GM19328 (cell line): ENCODE measurements around the gene FBL.

Experiments
- ATAC-seq: cut with Tn5 transposase; IDR thresholded peaks from one replicate; pipeline ENCODE4 v1.9.1; 2021; ENCODE audit warnings: mild to moderate bottlenecking, moderate library complexity; ENCODE audit not compliant: unreplicated experiment

The FBL gene

DNA sequence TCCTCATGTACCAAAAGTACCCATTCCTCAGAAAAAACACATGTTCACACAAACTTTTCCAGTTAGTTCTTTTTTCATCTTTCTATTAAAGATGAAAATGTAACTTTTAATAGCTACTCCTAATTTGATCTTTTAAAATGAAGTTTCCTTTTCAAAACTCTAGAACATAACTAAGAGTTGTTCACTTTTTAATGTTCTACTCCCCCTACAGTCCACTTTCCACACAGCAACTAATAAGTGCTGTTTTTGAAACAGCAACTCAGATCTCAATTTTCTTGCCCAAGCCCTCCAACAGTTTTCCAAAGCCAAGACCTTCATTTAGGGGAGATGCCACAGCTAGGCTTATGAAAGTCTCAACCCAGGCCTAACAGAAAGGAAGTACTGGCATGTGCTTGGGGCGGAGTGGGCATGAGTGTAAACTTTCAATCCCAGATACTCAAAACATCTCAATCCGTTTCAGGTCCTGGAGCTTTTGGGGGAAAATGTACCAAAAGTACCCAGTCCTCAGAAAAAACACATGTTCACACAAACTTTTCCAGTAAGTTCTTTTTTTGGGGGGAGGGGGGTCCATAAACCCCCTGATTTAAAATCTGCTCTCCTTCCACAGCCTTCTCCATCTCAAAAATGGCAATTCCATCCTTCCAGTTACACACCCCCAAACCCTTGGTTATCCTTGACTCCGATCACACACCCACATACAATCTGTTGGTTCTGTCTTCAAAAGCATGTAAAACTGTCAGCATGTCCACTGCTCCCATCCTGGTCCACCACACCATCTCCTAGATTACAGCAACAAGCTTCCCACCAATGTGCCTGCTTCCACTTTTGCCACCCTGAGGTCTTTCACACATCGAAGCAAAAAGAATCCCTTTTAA, 2.0 kb downstream of the FBL start:
- ATAC-seq, result no peak

DNA sequence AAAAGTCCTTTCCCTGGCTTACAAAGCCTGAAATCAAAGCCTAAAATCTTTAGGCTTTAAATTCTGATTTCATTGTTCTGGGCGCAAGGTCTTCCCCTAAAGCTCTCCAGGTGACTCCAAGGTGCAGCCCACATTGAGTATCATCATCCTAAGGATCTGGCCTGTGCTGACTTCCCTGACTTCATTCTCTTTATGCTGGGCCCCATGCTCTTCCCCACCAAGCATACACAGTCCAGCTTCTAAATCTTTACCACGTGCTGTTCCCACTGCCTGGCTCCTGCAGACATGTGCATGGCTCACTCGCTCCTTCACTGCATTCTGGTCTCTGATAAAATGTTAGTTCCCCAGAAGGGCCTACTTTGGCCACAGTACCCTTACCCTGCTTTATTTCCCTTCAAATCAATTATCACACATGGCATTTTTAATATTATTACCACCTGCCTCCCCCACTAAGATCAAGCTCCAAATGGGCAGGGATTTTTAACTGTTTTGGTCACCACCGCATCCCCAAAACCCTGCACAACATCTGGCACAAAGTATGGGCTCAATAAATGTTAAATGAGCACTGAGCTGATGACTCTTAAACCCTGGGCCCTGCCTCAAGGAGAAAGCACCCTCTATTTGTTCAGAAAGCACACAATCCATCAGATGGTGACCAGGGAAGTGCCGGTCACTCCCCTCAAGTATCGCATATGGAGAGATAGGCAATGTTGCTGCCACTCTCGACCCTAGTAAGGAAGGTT, 3.3 kb downstream of the FBL start:
- no peak for ATAC-seq

DNA sequence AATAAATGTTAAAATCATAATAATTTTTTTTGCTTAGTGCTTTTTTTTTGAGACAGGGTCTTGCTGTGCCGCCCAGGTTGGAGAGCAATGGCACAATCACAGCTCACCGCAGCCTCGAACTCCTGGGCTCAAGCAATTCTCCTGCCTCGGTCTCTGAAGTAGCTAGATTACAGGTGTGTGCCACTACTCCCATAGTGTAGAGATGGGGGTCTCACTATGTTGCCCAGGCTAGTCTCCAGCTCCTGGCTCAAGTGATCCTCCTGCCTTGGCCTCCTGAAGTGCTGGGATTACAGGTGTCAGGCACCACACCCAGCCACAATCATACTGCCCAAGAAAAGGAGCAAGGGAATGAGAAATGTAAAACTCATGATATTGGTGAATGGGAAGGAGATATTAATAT, 5.1 kb downstream of the FBL start:
- no peak for ATAC-seq

DNA sequence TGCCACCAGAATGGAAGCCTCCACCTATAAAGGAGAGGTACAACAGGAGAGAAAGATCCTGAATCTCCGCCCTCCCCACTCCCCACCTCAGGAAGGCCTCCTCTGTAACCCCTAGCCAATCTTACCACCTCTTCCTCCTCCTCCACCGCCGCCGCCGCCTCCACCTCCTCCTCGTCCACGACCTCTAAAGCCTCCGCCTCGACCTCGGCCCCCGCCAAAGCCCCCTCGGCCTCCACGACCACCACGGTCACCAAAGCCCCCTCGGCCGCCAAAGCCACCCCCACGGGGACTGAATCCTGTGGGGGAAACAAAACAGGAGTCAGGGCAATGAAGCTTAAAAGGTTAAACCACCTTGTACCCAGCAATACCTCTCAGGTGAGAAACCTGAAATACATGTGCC, 5.7 kb downstream of the FBL start:
- no peak for ATAC-seq

DNA sequence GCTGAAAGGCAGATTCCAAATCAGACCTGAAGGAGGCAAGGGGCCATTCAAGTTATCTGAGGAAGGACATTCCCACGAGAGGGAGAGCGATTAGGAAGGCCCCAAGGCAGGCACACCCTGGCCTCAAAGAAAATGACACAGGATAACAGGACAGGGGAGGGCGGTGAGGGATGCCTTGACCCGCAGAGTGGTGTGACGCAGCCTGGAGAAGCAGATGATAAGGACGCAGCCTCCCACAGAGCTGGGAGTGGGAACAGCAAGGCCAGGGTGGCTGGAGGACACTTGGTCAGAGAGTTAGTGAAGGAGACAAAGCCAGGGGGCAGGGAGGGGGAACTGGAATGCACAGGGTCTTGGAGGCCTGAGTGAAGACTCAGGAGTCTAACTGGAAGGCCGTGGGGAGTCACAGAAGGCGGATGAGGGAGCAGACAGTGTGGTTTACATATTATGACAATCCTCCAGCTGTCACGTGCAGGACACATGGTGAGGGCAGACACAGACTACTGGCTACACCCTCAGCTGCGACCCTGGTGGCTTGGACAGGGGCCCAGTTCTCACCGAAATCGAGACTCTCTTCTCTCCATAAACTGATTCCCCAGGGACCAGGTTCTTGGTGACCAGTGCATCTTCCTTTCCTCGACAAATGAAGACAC, 6.4 kb downstream of the FBL start:
- no peak for ATAC-seq

DNA sequence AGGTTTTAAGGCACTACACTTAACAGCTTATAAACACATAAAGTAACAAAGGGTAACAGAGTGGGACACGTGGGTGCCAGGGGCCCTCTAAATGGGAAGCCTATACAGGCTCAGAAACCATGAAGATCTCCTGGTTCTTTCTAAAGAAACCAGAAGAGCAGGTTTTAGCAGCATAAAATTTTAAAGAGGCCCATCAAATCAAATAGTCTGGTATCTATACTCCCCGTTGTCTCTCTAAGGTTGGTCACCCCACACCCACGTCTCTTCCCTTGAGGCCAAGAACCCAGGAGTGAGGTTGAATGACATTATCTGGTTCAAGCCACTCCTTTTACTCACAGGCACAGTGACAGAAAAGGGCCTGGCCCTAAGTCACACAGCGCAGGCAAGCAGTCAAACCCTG, 7.6 kb downstream of the FBL start:
- no peak for ATAC-seq

DNA sequence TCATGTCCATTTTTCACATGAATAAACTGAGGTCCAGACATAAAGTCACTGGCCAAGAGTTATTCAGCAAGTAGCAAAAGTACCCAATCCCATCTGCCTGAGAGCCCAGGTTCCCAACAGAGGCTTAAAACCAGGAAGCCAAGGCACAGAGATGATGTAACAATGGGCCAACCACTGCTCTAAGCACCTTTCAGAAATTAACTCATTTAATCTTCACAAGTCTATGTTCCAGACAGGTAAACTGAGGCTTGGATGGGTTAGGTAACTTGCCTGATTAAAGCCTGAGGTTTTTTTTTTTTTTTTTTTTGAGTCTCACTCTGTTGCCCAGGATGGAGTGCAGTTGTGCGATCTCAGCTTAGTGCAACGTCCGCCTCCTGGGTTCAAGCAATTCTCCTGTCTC, 8.2 kb downstream of the FBL start:
- ATAC-seq, result no peak

DNA sequence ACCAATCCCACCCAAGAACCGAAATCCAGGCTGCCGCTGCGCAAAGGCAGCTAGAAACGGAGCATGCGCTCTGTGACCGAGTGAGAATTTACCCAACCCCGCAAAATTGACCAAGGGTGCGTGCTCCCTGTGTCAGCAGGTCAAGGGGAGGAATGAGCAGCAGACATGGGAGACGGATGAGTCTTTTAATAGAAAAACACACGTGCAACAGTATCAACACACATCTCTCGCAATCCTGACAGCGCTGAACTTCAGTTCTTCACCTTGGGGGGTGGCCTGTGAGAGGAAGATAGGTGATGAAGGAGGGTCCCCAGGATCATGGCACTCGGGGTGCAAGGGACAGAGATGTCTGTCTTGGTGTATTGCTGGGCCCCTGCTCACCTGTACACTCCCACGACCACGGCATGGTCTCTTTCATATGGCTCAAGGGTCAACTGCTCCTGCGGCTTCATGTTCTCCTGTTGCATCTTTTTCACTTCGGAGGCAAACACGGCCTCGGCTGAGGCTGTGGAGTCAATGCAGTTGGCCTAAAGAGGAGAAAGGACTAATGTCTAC, 11.8 kb downstream of the FBL start:
- no peak for ATAC-seq

- peak; percentile 83 for ATAC-seq
These were observed 12.5 kb downstream of the FBL start, which contains the start of gene DYRK1B for GRCh38 chr19:39833464-39834286. Gene DYRK1B, minus strand, starts transcription at chr19:39834162. Its CDS starts 2,295 bp downstream, at chr19:39831867.

DNA sequence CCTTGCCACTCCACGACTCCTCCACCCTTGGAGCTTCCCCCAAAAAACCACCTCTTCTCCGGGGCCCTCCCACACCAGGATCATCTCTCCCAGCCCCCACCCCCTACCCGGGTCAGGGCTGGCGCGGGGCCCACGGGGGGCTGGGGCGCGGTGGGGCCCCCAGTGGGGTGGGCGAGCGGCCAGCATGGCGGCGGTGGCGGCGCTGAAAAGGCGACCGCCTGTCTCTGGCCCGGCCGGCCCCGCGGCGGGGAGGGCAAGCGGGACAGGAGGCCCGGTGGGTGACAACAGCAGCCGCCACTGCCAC, 13.1 kb downstream of the FBL start:
- no peak for ATAC-seq

DNA sequence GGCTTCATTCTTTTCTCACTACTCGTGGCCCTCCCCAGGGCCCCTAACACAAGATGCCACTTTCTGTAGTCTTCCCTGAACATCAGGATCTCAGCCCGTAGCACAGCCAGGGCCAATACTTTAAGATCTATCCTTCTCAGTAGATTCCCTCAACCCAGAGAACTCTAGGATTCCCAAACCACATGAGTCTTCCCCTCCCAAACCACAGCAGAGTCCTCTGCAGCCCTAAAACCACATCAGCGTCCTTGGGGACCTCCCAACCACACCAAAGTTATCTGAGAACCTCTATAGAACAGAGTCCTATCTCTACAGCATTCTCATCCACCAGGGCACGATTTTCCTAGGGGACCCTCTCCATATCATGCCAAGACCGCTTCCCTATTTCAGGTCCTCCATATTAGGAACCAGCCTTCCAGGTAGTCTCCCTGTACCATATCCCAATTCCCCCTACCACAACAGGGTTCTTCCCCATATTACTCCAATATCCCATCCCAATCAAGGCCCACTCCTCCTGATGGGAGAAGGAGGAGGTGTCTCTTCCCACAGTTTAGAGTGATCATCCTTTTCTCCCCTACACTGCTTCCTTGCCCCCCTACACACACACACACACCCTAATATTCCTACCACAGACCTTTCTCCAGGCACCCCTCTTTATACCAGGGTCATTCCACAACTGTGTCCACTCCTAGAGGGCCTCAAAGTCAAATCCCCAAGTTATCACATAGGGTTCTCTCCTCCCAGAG, 13.7 kb downstream of the FBL start:
- ATAC-seq, result no peak

- no peak for ATAC-seq
These were observed 14.5 kb downstream of the FBL start for GRCh38 chr19:39831679-39832078.

DNA sequence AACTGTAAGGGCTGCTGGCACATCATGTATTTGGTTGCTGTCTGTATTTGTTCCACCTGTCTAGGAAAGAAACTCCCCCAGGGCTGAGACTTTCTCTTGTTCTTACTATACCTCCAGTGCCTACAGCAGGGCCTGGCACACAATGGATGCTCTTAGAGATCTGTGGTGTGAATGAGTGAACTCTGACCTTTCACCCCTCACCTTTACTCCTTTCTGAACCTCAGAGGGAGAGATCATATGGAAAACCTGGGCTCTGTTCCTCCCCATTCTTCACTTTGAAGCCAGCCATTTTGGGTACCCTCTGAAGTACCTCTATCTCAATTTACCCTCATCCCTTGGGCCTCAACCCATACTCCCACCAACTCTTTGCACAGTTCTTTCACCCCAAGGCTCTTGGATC, 15.3 kb downstream of the FBL start:
- no peak for ATAC-seq

GRCh38 chr19:39830406-39830805, 15.8 kb downstream of the FBL start:
- no peak for ATAC-seq

DNA sequence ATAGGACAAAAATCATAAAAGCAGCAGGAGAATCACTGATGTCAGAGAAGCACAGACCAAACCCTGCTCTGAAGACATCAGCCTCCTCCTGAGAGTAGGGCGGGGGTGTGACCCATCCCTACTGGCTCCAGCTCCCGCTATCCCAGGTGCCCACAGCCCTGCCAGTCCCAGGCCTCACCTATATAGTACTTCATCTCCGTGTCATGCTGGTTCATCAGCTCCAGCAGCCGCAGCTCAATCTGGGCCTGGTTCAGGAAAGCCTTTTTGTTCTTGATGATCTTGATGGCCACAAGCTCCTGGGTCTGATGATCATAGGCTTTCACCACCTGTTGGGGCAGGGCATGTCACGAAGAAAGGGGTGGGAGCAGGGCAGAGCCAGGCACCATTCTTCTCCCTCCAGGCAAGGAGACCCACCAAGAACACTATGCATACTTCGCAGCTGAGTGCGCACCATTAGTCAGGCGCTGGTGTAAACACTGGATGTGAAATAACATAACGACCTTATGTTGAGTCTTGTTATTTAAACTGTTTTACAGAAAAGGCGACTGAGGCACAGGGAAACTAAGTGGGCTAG, 16.4 kb downstream of the FBL start:
- ATAC-seq, result no peak

- no peak for ATAC-seq
These were observed 17.5 kb downstream of the FBL start for GRCh38 chr19:39828654-39829032.

- ATAC-seq, result no peak
These were observed 18.0 kb downstream of the FBL start for GRCh38 chr19:39828015-39828653.

DNA sequence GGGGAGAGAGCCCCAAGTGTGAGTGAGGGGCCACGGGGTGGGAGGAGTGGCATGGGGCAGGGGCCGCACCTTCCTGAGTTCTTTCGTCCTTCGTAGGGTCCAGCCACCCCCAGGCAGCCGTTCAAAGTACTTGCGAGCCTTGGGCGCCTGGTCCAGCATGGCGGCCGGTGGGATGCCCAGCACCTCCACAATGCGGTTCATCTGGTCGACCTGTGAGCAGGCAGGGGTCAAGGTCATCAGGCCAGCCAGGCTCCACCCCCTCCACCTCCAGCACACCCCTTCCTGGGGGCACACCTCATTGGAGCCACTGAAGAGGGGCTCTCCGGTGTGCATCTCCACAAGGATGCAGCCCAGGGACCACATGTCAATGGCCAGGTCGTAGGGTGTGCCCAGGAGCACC, 19.0 kb downstream of the FBL start:
- ATAC-seq, result no peak

DNA sequence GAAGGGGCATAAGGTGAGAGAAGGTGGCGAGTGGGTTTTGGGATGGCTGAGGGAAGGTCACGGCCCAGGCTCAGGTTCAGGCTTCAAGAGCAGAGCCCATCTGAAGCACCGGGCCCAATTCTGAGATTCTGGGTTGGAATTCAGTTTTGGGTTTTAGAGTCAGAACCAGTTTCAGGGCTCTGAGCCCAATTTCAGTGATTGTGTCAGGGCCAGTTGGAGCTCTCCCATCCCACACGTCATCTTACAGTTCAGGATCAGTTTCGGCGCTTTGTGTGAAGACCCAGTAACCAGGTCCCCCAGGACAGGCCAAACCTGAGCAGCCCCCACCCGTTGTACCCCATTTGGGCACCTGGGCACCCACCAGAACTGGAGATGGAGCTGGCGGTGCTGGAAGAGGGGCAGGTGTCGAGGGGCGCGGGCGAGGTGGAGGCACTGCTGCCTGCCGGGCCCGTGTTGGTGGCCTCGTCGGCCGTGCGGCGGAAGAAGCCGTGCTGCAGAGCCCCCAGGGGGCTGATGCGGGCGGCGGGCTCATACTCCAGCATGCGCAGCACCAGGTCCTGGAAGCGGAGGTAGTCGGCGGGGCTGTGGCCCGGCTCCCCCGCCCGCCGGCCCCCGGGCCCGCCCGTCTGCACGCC, 19.8 kb downstream of the FBL start:
- no peak for ATAC-seq
